GM18519 (cell line): ENCODE data around the gene FRMPD2.
"Not testable (repeated sequence)": the region's sequence is repeated elsewhere in the genome, so short reads cannot be mapped to it uniquely, and the experiment has no call there.

Experiments used
- ATAC-seq: cut with Tn5 transposase; IDR thresholded peaks from one replicate; pipeline ENCODE4 v1.9.1; 2021; ENCODE audit warnings: mild to moderate bottlenecking, moderate library complexity; ENCODE audit not compliant: unreplicated experiment, low FRiP score

Gene FRMPD2

GRCh38 chr10:48235501-48235900 lies 39.0 kb downstream of the FRMPD2 start:
- ATAC-seq, result no peak

DNA sequence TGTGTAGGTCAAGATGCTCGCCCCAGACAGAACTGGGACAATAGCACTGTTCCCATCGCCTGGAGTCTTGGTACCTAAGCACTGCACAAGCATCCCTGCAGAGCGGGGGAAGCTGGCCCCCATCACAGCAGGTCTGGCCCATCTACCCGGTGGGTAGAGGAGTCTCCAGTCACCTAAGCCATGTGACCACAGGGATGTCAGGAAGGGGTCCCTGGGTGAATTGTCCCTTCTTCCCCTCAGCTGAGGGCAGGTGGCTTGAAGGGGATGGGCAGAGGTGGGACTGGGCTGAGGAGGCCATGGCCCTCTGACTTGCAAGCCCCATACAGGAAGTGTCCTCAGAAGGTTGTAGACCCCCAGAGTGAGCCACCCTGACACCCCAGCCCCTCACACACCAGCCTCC lies 39.7 kb downstream of the FRMPD2 start:
- ATAC-seq, result no peak

DNA sequence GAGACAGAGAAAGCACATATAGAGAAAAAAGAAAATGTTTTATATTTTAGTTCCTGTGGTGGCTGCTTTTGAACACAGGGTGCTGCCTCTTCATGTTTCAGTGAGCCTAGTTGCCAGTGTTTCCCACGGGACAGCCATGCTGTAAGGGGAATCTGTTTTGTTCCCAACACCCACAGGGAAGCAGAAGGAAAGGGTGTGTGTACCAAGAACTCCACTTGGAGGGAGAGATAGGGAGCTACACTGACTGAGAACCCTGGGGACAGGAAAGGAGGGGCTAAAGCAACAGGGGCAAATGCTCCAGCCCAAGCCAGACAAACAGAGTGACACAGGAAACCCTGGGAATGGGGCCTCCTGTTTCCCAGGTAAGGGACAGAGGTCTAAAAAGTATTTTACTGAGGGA lies 40.2 kb downstream of the FRMPD2 start:
- no peak for ATAC-seq

- no peak for ATAC-seq
These were observed 40.9 kb downstream of the FRMPD2 start for GRCh38 chr10:48233559-48234005.

- no peak for ATAC-seq
These were observed 41.6 kb downstream of the FRMPD2 start for GRCh38 chr10:48232717-48233447.

- ATAC-seq, result no peak
These were observed 42.7 kb downstream of the FRMPD2 start for GRCh38 chr10:48231699-48232315.

DNA sequence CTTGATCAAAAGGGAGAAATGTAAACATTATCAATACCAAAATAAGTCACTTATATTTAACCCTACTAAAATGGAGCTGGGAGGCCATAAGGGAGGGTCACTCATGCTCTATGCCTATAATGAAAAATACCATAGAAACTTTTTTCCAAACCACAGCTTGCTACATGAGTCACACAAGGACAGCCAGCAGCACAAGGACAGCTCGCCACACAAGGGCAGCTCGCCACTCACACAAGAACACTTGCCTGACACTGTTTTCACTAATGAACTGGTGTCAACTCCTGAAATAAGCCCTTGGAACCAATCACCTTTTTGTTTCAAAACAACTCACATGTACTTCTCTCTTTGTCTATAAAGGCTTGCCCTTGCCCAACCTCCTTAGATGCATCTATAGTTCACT lies 43.3 kb downstream of the FRMPD2 start:
- ATAC-seq, result no peak

GRCh38 chr10:48227213-48227612 lies 47.3 kb downstream of the FRMPD2 start:
- ATAC-seq, result no peak

GRCh38 chr10:48224979-48225560 lies 49.4 kb downstream of the FRMPD2 start:
- no peak for ATAC-seq

DNA sequence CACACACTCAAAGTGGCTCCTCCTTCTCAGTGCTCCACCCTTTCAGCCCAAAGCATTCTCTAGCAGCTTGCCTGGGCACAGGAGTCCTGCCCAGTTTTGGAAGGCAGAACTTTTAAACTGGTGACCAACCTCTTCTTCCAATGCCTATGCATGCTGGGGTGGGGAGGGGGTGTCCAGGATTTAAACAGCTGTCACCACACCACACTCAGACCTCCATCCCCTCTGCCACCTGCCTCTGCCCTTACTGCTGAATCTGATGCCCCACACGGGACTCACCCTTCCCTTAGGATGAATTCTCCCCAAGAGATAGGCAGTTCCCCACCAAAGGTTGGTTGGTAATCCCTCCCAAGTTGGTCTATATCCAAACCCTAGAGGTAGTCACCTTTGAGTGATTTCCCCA lies 50.2 kb downstream of the FRMPD2 start:
- ATAC-seq, result no peak

- ATAC-seq, result no peak
These were observed 52.7 kb downstream of the FRMPD2 start for GRCh38 chr10:48221814-48222213.

GRCh38 chr10:48221031-48221430 lies 53.5 kb downstream of the FRMPD2 start:
- not testable (repeated sequence) for ATAC-seq

DNA sequence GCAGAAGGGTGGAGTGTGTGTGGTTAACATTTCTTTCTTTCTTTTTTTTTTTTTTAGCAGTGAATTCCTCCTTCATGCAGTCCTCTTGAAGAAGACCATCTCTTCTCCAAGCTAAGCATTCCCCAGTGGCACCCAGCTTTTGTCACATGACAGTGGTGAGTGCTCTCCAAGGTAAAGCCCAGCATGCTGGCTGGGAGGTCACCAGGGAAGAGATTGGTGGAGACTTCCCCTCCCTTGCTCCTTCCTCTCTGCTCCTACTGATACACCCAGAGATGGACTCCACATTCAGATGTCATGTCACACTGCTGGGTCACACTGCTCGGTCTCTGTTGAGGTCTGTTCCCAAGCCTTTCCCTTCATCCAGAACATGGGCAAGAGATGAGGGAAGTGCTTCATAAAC lies 55.3 kb downstream of the FRMPD2 start:
- no peak for ATAC-seq

DNA sequence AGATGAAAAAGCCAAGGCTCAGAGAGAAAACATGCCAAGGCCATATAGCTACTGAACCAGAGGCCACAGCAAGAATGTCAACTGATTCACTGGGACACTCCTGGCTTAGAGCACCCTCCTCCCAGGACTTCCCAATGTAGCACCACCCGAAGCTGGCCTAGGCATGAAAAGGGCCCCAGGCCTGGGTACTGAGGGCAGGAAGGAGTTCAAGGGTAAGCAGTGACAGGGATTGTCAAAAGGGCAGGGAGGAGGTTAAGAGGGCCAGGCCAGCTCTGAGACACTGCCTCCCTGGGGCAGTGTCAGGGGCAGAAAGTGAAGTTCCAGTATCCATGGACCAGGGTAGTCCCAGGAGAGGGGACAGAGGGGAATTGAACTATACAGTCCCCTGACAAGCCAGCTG lies 57.8 kb downstream of the FRMPD2 start:
- ATAC-seq, result no peak

GRCh38 chr10:48216204-48216505 lies 58.3 kb downstream of the FRMPD2 start:
- no peak for ATAC-seq

GRCh38 chr10:48215486-48216203 lies 58.9 kb downstream of the FRMPD2 start:
- no peak for ATAC-seq

DNA sequence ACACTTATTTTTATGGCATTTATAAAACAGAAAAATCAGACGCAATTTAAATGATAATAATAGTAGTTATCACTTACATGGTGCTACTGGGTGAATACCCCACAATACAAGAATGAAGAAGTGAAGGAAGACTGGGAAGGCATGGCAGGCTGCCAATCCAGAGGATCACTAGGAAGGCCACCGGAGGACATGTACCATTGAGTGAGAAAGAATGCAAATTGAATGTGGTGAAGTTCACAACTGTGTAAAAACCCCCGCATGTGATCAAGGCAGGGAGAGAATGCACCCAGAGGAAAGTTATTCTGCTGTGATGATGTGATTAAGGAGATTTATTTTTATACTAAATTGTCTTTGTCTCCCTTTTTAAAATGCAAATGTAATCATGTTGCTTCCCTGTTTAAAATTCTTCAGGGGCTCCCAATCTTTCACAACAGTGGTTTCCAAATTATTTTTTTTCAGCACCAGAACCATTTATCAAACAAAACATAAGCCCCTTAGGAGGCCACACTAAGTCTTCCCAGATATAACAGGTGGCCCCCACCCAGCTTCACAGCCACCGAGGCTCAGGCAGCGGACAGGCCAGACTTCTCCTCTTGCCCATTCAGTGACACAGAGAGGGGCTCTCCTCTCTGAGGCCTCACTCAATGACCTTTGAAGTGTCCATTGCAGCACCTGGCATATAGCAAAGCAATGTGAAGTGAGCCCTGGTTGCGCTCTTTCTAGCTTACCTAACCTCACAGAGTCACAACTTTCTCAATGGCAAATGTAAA lies 59.6 kb downstream of the FRMPD2 start:
- ATAC-seq, result no peak

- ATAC-seq, result no peak
These were observed 61.4 kb downstream of the FRMPD2 start for GRCh38 chr10:48213047-48213446.

DNA sequence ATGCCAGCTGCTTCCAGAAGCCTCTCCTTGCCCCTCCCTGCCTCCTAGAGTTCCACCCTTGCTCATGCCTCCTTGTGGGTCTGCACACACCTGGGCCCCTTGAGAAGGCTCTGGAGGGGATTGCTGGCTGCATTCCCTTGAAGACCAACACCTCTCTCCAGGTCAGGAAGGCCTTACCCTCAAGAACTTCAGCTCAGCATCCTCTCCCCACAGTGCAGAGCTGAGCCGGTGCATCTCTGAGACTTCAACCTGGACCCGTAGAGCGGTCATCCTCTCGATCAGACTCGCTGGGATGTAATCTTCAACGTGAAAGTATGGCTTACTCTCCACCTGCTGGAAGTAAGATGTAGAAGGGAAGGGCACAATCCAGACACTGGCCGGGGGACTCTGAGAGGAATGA lies 62.7 kb downstream of the FRMPD2 start:
- ATAC-seq, result no peak

DNA sequence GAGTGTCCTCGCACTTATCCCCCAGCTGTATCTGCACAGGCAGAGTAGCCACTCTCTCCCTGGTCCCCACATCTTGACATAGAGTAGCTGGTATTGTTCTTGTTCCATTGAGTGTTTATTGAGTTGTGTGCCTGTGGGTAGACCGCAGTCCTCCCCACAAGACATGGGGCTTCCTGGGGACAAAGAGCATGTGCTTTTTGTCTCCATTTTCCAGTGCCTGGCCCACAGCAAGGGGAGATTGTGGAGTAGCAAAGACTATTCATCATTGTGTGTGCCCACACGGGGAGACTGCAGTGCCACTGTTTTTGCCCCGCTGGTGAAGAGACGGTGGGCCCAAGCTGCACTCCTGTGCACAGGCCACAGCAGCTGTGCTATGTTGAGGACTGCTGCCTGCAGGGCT lies 63.5 kb downstream of the FRMPD2 start:
- ATAC-seq, result no peak

DNA sequence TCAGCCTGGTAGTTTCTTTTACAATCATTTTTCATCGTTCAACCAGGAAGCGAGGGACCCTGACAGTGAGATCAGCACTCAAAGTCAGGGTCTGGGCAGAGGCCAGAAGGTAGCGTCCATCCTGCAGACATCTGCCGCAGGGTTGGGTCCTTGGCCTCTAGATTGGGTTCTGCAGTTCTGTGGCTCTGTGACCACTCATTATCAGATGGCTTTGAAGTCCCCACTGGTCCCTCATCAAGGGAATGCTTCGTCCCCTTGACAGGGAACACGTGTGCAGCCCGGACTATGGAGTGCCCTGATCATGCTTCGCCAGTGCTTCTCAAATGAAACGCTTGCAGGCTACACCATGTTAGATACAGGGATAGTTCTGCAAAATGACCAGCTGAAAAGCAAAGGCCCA lies 64.1 kb downstream of the FRMPD2 start:
- no peak for ATAC-seq
